GM12892 (cell line): ENCODE measurements around the gene LIN37.

Experiments used
- POLR2A ChIP-seq: IDR thresholded peaks from 2 replicates; pipeline ENCODE4 v1.6.1; 2011; ENCODE audit warnings: low read depth, low read length, control low read depth
- POLR2AphosphoS5 ChIP-seq: IDR thresholded peaks from 2 replicates; pipeline ENCODE4 v1.6.1; 2011; ENCODE audit warnings: low read depth, low read length, control low read depth
- TAF1 ChIP-seq: IDR thresholded peaks from 2 replicates; pipeline ENCODE4 v1.6.1; 2011; ENCODE audit warnings: low read depth, mild to moderate bottlenecking, control low read depth, low read length, borderline replicate concordance

- TF ChIP-seq TAF1 (no peak), POLR2AphosphoS5 (no peak), POLR2A (no peak)
Observed at GRCh38 chr19:35755550-35756376, 7.4 kb downstream of the LIN37 start.
